ENCODE data around the gene L3MBTL4. TPM values are rescaled to one million over a fixed set of nuclear protein-coding genes. Genes with fewer than 3 reads are reported as not detected.
"Not testable (repeated sequence)": the region's sequence is repeated elsewhere in the genome, so short reads cannot be mapped to it uniquely, and the experiment has no call there.

L3MBTL4 gene
- total RNA-seq, 2 donors from 2014 or later: 10.9 to 11.2 TPM

GRCh38 chr18:6396276-6396675, 18.4 kb downstream of the L3MBTL4 start:
- no peaks in the 10 kb centered on the region for H3K27me3 ChIP-seq
- no peaks in the 10 kb centered on the region for H3K9me3 ChIP-seq
- ATAC-seq: no peak
- intact Hi-C loops (cut with DNase I): no loop called here
- no peak for TF ChIP-seq POLR2A (IDR thresholded peaks at IDR 0.05)
- TF ChIP-seq CTCF (IDR thresholded peaks at IDR 0.05): no peak
- DNase-seq: no peak
- H3K4me1 ChIP-seq: peaks cover 6% of the 10 kb centered on the region
- H3K27ac ChIP-seq: no peak overlapping the region
- no peak overlapping the region for H3K4me3 ChIP-seq
- no peaks in the 10 kb centered on the region for H3K36me3 ChIP-seq (replicated peaks in 1 of 2; ENCODE audit: insufficient read depth in 1 of 2, low read depth in 2 of 2)
- WGBS, 2 donors: 90 to 94% methylated on average over 2 of the region's 2 CpGs

GRCh38 chr18:6389005-6389404, 25.7 kb downstream of the L3MBTL4 start:
- H3K27ac ChIP-seq: no peak overlapping the region
- no peaks in the 10 kb centered on the region for H3K27me3 ChIP-seq
- H3K9me3 ChIP-seq: peaks cover 0 to 6% (median 0%) of the 10 kb centered on the region in 3 donors
- ATAC-seq (no peak), DNase-seq (no peak)
- no peak overlapping the region for H3K4me3 ChIP-seq
- TF ChIP-seq CTCF (IDR thresholded peaks at IDR 0.05) (no peak), POLR2A (IDR thresholded peaks at IDR 0.05) (no peak)
- H3K4me1 ChIP-seq: no peaks in the 10 kb centered on the region
- 37 to 80% methylated on average over 2 of the region's 2 CpGs for WGBS, 2 donors
- H3K36me3 ChIP-seq (replicated peaks in 1 of 2; ENCODE audit: insufficient read depth in 1 of 2, low read depth in 2 of 2): no peaks in the 10 kb centered on the region
- intact Hi-C loops (cut with DNase I): no loop called here

- WGBS, 2 donors: 62 to 63% methylated on average over 1 to 7 of the region's 7 CpGs
- H3K4me1 ChIP-seq: no peaks in the 10 kb centered on the region
- H3K4me3 ChIP-seq: no peak overlapping the region
- H3K9me3 ChIP-seq: no peaks in the 10 kb centered on the region
- intact Hi-C loops (cut with DNase I): no loop called here
- no peak overlapping the region for H3K27ac ChIP-seq
- ATAC-seq: no peak
- H3K36me3 ChIP-seq (replicated peaks in 1 of 2; ENCODE audit: insufficient read depth in 1 of 2, low read depth in 2 of 2): no peaks in the 10 kb centered on the region
- no peaks in the 10 kb centered on the region for H3K27me3 ChIP-seq
- TF ChIP-seq CTCF (IDR thresholded peaks at IDR 0.05): no peak
- TF ChIP-seq POLR2A (IDR thresholded peaks at IDR 0.05): no peak
- DNase-seq: no peak
These were observed 31.7 kb downstream of the L3MBTL4 start for GRCh38 chr18:6382963-6383362.

- H3K4me3 ChIP-seq; ATAC-seq; H3K4me1 ChIP-seq; DNase-seq; H3K36me3 ChIP-seq (replicated peaks in 1 of 2; ENCODE audit: insufficient read depth in 1 of 2, low read depth in 2 of 2); H3K9me3 ChIP-seq; H3K27me3 ChIP-seq; H3K27ac ChIP-seq; intact Hi-C loops (cut with DNase I): not testable (repeated sequence)
- 84 to 98% methylated on average over 2 of the region's 2 CpGs for WGBS, 2 donors
These were observed 37.2 kb downstream of the L3MBTL4 start for GRCh38 chr18:6377473-6377872.

GRCh38 chr18:6376433-6377229, 38.1 kb downstream of the L3MBTL4 start:
- no peak for DNase-seq
- H3K9me3 ChIP-seq: no peaks in the 10 kb centered on the region
- no peak for TF ChIP-seq POLR2A (IDR thresholded peaks at IDR 0.05)
- no peak for TF ChIP-seq CTCF (IDR thresholded peaks at IDR 0.05)
- no peak overlapping the region for H3K4me3 ChIP-seq
- WGBS, 2 donors: 62 to 68% methylated on average over 6 of the region's 6 CpGs
- intact Hi-C loops (cut with DNase I): no loop called here
- H3K27ac ChIP-seq: no peak overlapping the region
- no peaks in the 10 kb centered on the region for H3K4me1 ChIP-seq
- ATAC-seq: no peak
- H3K36me3 ChIP-seq (replicated peaks in 1 of 2; ENCODE audit: insufficient read depth in 1 of 2, low read depth in 2 of 2): no peaks in the 10 kb centered on the region
- no peaks in the 10 kb centered on the region for H3K27me3 ChIP-seq

All from body of pancreas (tissue), 4 donors.